Lower leg skin (tissue), 4 donors: ENCODE measurements around the gene TUBA1C. TPM values are rescaled to one million over a fixed set of nuclear protein-coding genes. Genes with fewer than 3 reads are reported as not detected.

Source experiments
- DNase-seq, 2 donors: peaks; one replicate each; pipeline ENCODE4 v3.0.0-alpha.2; 2019; ENCODE audit warnings: low spot score in 2 of 2
- H3K4me3 ChIP-seq: fragments of 200-600 bp; sonication (generic); 2 replicates; pipeline ENCODE4 v1.5.1; 2017; ENCODE audit warnings: mild to moderate bottlenecking, low read depth; ENCODE audit not compliant: poor library complexity, severe bottlenecking
- POLR2A ChIP-seq, 2 donors: fragments of 450-650 bp; IDR thresholded peaks; one replicate each; pipeline ENCODE4 v1.6.1; 2016 to 2017; ENCODE audit warnings: antibody characterized with exemption in 2 of 2, mild to moderate bottlenecking in 1 of 2, moderate library complexity in 1 of 2
- WGBS, 2 donors: methylation state at CpG; one replicate each; pipeline ENCODE4 v1.1.5; 2018; 5-methylcytosine and 5-hydroxymethylcytosine counted together
- intact Hi-C: fragments of 100-400 bp; cut with DNase I; formaldehyde crosslinking; loops from one replicate; pipeline ENCODE4 v1.15.0; 2023; ENCODE audit warnings: low total_unique reads
- total RNA-seq, 4 donors: library from RNA; depleted of rRNA; stranded (reverse); fragments of >200 nt; gene quantifications; one replicate each; pipeline ENCODE4 v1.1.0, GENCODE V29; 2016
- TF ChIP-seq, protein P1 (sequence below), 3 donors: fragments of 450-650 bp; IDR thresholded peaks; one replicate each; pipeline ENCODE4 v1.5.1; 2016; ENCODE audit warnings: antibody characterized with exemption in 3 of 3, mild to moderate bottlenecking in 3 of 3, moderate library complexity in 2 of 3

Gene TUBA1C
- total RNA-seq, 4 donors from 2014 or later = 211 to 475 (median 280) TPM

DNA sequence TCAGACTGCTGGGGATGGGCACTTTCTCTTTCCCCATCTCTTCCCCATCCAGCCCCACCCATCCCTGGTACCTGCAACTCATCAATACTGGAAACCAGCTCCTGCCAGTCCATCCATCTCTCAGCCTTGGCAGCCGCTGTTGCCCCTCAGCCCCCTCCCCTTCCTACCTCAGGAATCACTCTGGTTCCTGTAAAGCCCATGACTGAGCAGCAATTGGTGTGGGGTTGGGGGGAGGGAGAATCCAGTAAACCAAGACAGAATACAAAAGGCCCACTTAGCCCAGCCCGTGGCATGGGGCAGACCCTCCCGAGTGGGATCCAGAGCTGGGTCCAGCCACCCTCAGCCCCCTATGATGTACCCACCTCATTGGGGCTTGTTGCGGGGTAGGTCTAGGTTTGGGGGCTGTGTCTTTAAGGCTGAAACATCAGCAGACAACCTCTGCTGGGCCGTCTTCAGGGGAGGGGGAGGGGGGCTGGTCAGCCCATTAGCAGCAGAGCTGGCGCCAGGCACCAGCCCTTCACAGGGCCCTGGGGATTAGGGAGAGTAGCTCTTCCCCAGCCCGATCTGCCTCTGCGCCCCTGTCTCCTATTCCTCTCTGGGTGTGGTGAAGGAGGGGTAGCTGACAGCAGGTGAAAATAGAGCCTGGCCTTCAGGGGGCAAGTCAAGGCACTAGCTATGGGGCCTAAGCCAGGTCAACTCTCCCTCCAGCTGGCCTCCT lies 29.4 kb downstream of the TUBA1C start:
- TF ChIP-seq POLR2A (IDR thresholded peaks at IDR 0.05) = no peak
- TF ChIP-seq, protein P1, sequence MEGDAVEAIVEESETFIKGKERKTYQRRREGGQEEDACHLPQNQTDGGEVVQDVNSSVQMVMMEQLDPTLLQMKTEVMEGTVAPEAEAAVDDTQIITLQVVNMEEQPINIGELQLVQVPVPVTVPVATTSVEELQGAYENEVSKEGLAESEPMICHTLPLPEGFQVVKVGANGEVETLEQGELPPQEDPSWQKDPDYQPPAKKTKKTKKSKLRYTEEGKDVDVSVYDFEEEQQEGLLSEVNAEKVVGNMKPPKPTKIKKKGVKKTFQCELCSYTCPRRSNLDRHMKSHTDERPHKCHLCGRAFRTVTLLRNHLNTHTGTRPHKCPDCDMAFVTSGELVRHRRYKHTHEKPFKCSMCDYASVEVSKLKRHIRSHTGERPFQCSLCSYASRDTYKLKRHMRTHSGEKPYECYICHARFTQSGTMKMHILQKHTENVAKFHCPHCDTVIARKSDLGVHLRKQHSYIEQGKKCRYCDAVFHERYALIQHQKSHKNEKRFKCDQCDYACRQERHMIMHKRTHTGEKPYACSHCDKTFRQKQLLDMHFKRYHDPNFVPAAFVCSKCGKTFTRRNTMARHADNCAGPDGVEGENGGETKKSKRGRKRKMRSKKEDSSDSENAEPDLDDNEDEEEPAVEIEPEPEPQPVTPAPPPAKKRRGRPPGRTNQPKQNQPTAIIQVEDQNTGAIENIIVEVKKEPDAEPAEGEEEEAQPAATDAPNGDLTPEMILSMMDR (IDR thresholded peaks at IDR 0.05) = no peak
- no peak for DNase-seq
- intact Hi-C loops = no loop called here
- no peak overlapping the region for H3K4me3 ChIP-seq
- WGBS, 2 donors = 65 to 80% methylated on average over 8 of the region's 8 CpGs

DNA sequence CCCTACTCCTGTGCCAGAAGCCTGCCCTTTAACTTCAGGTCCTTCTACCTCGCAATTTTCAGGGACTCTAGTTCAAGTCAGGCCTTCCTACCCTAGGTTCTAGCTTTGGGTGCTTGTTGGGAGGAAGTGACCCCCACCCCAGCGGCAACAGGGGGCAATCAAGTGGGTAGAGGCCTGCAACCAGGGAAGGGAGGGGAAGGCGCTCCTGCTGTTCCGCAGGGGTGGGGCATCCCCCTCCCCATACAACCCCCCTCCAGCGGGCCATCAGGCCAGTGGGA lies 29.9 kb downstream of the TUBA1C start:
- WGBS, 2 donors = 83 to 100% methylated on average over 3 to 4 of the region's 5 CpGs
- TF ChIP-seq POLR2A (IDR thresholded peaks at IDR 0.05) = no peak
- TF ChIP-seq, protein P1 (IDR thresholded peaks at IDR 0.05) = no peak
- no peak overlapping the region for H3K4me3 ChIP-seq
- DNase-seq = no peak
- intact Hi-C loops = no loop called here

DNA sequence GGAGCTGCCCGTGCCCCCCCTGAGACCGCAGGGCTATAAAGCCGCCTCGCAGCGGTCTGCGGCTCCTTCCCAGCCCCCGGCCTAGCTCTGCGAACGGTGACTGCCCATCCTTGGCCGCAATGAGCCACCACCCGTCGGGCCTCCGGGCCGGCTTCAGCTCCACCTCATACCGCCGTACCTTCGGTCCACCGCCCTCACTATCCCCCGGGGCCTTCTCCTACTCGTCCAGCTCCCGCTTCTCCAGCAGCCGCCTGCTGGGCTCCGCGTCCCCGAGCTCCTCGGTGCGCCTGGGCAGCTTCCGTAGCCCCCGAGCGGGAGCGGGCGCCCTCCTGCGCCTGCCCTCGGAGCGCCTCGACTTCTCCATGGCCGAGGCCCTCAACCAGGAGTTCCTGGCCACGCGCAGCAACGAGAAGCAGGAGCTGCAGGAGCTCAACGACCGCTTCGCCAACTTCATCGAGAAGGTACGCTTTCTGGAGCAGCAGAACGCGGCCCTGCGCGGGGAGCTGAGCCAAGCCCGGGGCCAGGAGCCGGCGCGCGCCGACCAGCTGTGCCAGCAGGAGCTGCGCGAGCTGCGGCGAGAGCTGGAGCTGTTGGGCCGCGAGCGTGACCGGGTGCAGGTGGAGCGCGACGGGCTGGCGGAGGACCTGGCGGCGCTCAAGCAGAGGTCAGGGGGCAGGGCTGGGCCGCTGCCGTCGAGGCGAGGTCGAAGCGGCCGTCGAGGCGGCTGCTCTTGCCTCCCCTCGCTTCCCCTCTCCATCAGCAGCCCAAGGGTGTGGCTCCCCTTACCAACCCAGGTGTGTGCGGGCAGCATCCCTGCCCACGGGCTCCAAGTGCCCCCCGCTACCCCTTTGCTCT lies 30.4 kb downstream of the TUBA1C start, which contains the start of gene PRPH:
Gene PRPH, plus strand, starts transcription at position 66 of the 855 bp plus-strand sequence. Its CDS starts 54 bp downstream, at position 120.
- no peak for DNase-seq
- WGBS, 2 donors = 8 to 14% methylated on average over 14 to 69 of the region's 82 CpGs
- no peak for TF ChIP-seq POLR2A (IDR thresholded peaks at IDR 0.05)
- TF ChIP-seq, protein P1 (IDR thresholded peaks at IDR 0.05) = no peak
- intact Hi-C loops = no loop called here
- no peak within 1 kb of the TSS for H3K4me3 ChIP-seq

DNA sequence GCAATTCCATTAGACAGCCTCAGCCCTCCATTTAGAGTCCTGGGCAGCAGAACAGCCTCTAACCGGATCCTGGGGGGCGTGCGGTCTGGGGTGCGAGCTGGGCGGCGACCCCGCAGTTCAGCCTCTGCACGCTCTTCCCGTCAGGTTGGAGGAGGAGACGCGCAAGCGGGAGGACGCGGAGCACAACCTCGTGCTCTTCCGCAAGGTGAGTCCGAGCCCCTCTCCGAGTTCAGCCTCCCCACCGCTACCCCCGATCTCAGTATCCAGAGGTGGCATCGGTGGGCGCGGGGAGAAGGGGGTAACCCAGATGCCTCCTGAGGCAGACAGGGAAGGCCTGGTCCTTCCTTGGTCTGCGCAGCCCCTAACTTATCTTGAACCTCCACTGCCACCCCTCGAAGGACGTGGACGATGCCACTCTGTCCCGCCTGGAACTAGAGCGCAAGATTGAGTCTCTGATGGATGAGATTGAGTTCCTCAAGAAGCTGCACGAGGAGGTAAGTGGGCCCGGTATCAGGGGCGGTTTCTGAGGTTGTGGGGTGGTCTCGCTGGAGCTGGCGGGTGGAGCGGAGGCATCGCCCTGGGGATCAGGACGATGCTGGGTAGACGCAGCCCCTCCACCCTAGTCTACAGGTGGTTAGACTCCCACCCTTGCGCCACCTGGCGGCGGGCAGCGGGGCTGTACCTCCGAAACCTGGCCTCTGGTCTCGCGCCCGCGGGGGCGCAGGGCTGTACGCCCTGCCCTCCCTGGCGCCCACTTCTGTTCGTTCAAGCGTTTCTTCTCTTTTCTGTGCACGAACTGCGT lies 31.4 kb downstream of the TUBA1C start:
- no peak for TF ChIP-seq POLR2A (IDR thresholded peaks at IDR 0.05)
- TF ChIP-seq, protein P1 (IDR thresholded peaks at IDR 0.05) = no peak
- peak overlapping the region; percentile 1 for H3K4me3 ChIP-seq
- WGBS, 2 donors = 15 to 21% methylated on average over 36 to 53 of the region's 54 CpGs
- intact Hi-C loops = no loop called here
- DNase-seq = no peak

DNA sequence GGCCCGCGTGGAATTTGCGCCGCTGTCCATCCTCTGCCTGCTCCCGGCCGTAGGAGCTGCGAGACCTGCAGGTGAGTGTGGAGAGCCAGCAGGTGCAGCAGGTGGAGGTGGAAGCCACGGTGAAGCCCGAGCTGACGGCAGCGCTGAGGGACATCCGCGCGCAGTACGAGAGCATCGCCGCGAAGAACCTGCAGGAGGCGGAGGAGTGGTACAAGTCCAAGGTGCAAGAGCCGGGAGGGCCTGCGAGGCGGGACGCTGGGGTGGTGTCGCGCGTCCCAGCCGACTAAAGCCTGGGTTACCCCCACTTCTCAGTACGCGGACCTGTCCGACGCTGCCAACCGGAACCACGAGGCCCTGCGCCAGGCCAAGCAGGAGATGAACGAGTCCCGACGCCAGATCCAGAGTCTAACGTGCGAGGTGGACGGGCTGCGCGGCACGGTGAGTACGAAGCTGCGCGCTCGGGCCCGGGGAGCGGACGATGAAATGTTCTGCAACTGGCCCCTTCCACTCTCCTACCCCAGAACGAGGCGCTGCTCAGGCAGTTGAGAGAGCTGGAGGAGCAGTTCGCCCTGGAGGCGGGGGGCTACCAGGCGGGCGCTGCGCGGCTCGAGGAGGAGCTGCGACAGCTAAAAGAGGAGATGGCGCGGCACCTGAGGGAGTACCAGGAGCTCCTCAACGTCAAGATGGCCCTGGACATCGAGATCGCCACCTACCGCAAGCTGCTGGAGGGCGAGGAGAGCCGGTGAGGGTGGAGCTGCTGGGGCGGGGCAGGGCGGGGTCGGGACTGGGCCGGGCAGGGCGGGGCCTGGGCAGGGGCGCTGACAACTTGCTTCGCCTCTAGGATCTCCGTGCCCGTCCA lies 32.2 kb downstream of the TUBA1C start:
- intact Hi-C loops = no loop called here

More for the DNA sequence above, 32.2 kb downstream of the TUBA1C start:
- TF ChIP-seq, protein P1 (IDR thresholded peaks at IDR 0.05) = no peak
- TF ChIP-seq POLR2A (IDR thresholded peaks at IDR 0.05) = no peak
- no peak for DNase-seq
- WGBS, 2 donors = 1 to 3% methylated on average over 63 to 66 of the region's 77 CpGs
- peak overlapping the region; percentile 1 for H3K4me3 ChIP-seq
